ENCODE results near the gene CCDC91.

GRCh38 chr12:28424965-28425364, 234.7 kb downstream of the CCDC91 start:
- TF ChIP-seq POLR2A (IDR thresholded peaks at IDR 0.05; ENCODE audit: low read depth, low read length), result no peak
- TF ChIP-seq POLR2AphosphoS5 (IDR thresholded peaks at IDR 0.05; ENCODE audit: low read depth, low read length), result no peak
- TF ChIP-seq SPI1 (IDR thresholded peaks at IDR 0.05; ENCODE audit: low read depth, low read length), result no peak
- no peak for TF ChIP-seq TAF1 (IDR thresholded peaks at IDR 0.05; ENCODE audit: low read depth, low read length)
- no peak for TF ChIP-seq PAX5 (IDR thresholded peaks at IDR 0.05; ENCODE audit: insufficient read depth, low read length, severe bottlenecking)
